ENCODE results near the gene ZNF471.

The ZNF471 gene

DNA sequence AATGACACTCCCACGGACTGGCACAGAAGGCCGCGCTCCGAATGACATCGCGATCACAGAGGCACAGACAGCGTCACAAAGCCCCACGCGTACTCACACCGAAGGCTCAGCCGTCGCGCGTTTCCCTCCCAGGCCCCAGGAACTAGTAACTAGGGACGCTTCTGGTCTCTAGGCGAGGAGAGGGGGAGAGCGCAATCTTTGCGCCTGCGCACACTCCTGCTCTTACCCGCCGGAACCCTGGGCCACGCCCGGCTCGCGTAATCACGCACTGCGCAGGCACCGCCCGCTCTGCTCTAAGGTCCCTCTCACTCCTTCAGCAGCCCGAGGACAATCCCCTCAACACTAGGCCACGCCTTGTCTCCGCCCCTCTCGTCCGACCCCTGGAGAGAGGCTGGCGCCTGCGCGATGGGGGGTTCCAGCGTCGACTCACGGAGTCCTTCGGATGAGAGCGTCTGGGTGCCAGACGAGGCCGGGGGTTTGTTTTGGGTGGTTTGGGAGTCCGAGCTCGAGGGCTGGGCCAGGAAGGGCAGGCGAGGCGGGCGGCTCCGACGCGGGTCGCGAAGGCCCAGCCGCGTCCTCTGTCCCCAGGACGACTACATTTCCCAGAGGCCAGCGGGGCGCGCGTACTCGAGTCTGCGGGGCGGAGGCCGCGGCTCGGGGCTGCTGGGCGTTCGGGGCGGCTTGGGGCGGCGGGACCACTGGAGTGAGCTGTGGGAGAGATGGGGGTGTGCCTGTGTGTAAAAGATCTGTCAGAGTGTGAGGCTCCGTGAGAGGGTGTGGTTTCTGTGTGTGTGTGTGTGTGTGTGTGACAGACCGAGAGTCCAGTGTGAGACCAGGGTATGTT is at the start of gene ZNF471:
TSS of gene ZNF471 (plus strand) at position 410 of the 844 bp plus-strand sequence. CDS start 3,717 bp downstream, outside the sequence.
- TF ChIP-seq, protein P1, sequence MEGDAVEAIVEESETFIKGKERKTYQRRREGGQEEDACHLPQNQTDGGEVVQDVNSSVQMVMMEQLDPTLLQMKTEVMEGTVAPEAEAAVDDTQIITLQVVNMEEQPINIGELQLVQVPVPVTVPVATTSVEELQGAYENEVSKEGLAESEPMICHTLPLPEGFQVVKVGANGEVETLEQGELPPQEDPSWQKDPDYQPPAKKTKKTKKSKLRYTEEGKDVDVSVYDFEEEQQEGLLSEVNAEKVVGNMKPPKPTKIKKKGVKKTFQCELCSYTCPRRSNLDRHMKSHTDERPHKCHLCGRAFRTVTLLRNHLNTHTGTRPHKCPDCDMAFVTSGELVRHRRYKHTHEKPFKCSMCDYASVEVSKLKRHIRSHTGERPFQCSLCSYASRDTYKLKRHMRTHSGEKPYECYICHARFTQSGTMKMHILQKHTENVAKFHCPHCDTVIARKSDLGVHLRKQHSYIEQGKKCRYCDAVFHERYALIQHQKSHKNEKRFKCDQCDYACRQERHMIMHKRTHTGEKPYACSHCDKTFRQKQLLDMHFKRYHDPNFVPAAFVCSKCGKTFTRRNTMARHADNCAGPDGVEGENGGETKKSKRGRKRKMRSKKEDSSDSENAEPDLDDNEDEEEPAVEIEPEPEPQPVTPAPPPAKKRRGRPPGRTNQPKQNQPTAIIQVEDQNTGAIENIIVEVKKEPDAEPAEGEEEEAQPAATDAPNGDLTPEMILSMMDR (IDR thresholded peaks at IDR 0.05), result no peak

DNA sequence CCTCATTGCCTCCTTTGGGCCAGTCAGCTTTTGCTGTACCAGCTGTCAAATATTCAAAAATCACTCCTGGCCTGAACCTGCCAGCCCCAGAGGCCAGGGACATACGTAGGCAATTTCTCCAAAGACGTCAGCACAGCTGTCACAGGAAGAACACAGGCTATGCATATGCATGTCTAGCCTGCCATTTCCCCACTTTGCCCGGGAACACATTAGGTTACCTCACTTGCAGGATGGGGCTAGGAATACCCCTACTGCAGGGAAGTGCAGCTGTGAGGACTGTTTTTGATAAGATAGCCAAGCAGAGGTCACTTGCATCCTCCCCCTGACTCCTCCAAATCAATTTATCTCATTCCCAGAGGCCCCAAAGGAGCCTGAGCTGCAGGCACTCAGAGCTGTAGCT is 33.3 kb upstream of the ZNF471 start:
- TF ChIP-seq, protein P1 (IDR thresholded peaks at IDR 0.05), result no peak

DNA sequence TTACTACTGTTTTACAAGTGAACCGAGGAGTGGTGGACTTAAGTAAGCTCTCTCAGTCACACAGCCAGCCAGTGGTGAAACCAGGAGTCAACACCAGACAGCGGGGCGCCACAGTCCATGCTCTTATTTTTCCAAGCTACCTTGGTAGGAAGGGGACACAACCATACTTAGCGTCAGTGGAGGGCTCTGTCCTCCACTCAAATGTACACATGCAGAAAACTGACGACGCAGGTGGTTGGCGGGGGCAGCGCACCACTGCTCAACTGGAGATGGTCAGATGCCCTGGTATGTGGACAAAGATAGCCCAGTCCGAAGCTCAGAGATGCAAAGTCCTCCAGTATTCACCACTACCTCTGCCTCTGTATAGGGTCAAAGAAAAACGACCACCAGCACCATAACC is 31.6 kb upstream of the ZNF471 start:
- TF ChIP-seq, protein P1 (IDR thresholded peaks at IDR 0.05), result no peak

DNA sequence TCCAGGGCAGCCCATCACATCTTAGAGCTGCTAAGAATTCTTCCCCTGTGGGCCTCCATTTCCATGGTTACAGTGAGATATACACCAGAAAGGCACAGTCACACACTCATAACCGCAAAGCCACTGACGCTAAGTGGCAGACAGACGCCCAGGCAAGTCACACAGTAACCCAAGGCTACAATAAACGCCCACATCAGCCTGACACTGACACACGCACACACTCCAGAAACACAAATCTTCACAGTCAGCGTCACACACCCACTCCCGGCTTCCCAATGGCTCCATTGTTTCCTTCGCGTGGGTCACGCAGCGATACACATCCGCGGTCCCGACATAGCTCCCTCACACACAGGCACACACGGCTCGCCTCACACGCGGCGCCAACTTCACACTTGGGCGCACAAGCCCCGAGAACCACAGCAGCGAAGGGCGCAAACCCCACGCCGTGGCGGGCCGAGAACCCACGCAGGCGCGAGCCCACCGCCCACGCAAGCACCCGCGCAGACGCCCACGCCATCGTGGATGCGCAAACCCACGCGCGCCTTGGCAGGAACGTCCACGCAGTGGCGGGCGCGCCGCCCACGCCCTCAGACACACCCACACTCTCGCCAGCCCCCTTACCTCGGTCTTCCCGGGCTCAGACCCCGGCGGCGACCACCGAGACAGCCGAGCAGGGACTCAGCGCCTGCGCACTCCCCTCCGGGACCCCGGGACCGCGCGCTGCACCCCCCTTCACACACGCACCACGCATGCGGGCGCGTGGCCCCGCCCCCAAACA is 30.8 kb upstream of the ZNF471 start, which contains the start of gene ZNF667:
TSS of gene ZNF667 (minus strand) at position 695 of the 778 bp plus-strand sequence. CDS start 14,975 bp downstream, outside the sequence.
- TF ChIP-seq, protein P1 (IDR thresholded peaks at IDR 0.05), result no peak

DNA sequence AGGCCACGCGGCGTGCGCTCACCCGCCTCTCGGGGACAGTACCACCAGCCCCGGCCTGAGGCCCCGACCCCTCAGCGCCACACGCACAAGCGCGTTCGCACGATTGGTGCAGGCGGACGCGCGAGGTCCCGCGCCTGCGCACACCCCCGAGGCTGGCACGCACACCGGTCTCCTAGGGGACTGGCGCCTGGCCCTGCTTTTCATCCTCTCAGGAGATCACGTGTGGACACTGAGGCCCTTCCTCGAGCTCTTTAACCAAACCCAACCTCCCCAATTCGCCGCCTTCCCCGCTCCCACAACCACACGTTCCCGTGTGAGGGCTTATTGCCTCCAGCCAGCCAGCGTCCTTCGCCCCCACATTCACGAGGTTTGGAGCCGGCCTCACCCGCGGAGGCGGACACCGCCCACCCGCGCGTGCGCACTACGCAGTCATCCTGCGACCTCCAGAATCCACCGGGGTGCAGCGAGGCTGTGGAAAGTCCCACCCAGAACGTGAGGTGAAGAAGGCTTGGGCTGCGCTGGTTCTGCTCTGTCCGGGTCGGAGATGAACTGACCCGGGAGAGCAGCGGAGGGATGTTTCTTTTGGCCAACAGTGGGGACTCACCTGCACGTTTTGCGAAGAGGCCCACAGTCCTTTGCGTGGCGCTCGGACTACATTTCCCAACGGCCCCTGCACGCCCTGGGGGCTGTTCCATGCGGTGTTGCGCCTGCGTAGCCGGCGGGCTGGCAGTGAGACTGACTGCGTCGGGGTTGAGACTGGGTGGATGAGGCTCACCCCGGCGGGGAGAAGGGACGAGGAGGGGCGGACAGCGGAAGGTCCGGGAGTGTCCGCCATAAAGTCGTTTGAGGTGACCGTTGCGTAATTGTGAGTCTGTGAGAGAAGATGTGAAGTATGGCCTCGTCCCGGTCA is 30.0 kb upstream of the ZNF471 start:
- TF ChIP-seq, protein P1 (IDR thresholded peaks at IDR 0.05), result no peak

DNA sequence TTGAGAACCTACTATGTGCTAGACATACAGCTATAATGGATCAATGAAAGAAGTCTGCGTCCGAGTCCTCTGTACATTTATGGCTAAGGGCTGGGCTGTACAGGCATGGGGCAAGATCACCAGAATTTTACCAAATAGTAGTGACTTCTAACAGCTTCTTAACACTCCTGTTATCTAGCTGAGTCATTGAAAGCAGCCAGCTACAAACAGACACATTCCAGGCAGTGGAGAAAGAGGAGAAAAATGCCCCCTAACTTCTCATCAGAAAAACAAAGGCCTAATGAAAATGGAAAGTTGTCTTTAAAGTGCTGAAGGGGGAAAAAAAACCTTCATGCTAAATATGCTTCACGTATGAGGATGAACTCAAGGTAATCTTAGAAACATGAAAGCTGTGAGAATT is 16.3 kb upstream of the ZNF471 start:
- TF ChIP-seq, protein P1 (IDR thresholded peaks at IDR 0.05), result no peak

DNA sequence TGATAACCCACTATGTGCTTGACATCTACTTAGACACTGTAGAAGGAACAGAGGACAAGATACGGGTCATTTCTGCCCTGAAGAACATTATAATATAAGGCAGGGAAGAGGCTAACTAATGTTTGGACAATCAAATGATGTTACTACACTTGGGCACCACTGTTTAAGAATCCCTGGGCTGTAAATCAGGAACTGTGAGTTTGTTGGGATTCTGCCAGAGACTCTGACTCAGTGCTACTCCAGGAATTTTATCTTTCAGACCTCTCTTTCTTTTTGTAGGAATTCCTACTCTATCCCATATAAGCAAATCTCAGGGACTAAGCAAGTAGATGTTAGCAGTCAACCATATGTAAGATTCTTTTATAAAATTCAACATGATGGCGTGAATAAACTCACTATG is 3.1 kb upstream of the ZNF471 start:
- TF ChIP-seq, protein P1 (IDR thresholded peaks at IDR 0.05), result no peak

All from LNCAP (cell line).